ENCODE measurements around the gene NEURL1. TPM values are rescaled to one million over a fixed set of nuclear protein-coding genes. Genes with fewer than 3 reads are reported as not detected.
"Not testable (repeated sequence)": the region's sequence is repeated elsewhere in the genome, so short reads cannot be mapped to it uniquely, and the experiment has no call there.

NEURL1 gene
- total and polyA plus RNA-seq, 12 donors: 0.18 to 12.5 (median 2.3) TPM; not detected in 3

DNA sequence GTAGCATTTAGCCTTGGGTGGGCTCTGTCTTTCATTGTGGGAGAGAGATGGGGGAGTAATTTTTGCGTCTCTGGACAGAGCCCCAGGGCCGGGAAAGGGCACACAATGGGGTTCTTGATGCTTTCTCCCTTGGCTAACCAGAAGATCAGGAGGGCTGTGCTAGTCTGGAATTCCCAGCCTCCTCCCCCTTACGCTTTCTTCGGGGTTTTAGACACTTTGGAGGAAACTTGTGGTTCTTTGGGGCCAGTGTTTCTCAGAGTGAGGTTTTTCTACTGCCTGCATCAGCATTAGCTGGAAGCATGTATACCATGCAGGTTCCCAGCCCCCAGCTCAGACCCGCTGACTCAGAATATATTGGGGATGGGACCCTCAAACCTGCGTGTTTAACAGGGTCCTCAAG lies 7.0 kb downstream of the NEURL1 start:
- no peaks in the 10 kb centered on the region for H3K9me3 ChIP-seq (replicated peaks in 1 of 3)
- intact Hi-C loops (cut with DNase I): no loop called here
- H3K27ac ChIP-seq: no peak overlapping the region
- DNase-seq: no peak
- TF ChIP-seq, protein P1, sequence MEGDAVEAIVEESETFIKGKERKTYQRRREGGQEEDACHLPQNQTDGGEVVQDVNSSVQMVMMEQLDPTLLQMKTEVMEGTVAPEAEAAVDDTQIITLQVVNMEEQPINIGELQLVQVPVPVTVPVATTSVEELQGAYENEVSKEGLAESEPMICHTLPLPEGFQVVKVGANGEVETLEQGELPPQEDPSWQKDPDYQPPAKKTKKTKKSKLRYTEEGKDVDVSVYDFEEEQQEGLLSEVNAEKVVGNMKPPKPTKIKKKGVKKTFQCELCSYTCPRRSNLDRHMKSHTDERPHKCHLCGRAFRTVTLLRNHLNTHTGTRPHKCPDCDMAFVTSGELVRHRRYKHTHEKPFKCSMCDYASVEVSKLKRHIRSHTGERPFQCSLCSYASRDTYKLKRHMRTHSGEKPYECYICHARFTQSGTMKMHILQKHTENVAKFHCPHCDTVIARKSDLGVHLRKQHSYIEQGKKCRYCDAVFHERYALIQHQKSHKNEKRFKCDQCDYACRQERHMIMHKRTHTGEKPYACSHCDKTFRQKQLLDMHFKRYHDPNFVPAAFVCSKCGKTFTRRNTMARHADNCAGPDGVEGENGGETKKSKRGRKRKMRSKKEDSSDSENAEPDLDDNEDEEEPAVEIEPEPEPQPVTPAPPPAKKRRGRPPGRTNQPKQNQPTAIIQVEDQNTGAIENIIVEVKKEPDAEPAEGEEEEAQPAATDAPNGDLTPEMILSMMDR (IDR thresholded peaks at IDR 0.05): no peak
- TF ChIP-seq POLR2A (IDR thresholded peaks at IDR 0.05): no peak
- no peak overlapping the region for H3K4me3 ChIP-seq
- H3K36me3 ChIP-seq (replicated peaks in 1 of 2): no peaks in the 10 kb centered on the region
- WGBS, 4 donors: 65 to 73% (median 71%) methylated on average over 6 of the region's 6 CpGs
- H3K27me3 ChIP-seq: no peaks in the 10 kb centered on the region
- peaks cover 6 to 12% of the 10 kb centered on the region in 2 donors for H3K4me1 ChIP-seq (replicated peaks in 1 of 2)

DNA sequence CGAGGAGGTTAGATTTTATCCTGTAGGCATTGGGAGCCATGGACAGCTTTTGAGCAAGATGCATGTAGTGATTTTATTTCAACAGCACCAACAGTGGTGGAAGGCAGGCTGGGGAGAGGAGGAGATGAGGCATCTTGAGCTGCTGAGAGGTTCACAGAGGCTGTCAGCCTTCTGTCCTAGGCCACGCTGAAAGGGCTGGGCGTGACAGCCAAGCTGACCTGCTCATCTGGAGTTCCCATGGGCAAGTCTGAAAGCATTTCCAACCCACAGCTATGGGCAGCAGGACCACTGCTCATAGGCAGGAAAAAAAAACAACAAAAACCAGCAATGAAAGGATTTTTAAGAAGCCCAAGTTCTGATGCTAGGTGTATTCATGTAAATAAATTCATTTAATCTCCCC lies 7.7 kb downstream of the NEURL1 start:
- TF ChIP-seq, protein P1 (IDR thresholded peaks at IDR 0.05): no peak
- TF ChIP-seq POLR2A (IDR thresholded peaks at IDR 0.05): no peak
- intact Hi-C loops (cut with DNase I): no loop called here
- WGBS, 4 donors: 83 to 96% (median 86%) methylated on average over 3 of the region's 3 CpGs
- Histone ChIP-seq H3K36me3 (replicated peaks in 1 of 2) (no peaks in the 10 kb centered on the region), H3K9me3 (replicated peaks in 1 of 3) (no peaks in the 10 kb centered on the region), H3K27ac (no peak overlapping the region), H3K27me3 (no peaks in the 10 kb centered on the region), H3K4me1 (replicated peaks in 1 of 2) (peaks cover 6 to 12% of the 10 kb centered on the region in 2 donors), H3K4me3 (no peak overlapping the region)
- peak in 1 of 7 donors; percentile 7 for DNase-seq

DNA sequence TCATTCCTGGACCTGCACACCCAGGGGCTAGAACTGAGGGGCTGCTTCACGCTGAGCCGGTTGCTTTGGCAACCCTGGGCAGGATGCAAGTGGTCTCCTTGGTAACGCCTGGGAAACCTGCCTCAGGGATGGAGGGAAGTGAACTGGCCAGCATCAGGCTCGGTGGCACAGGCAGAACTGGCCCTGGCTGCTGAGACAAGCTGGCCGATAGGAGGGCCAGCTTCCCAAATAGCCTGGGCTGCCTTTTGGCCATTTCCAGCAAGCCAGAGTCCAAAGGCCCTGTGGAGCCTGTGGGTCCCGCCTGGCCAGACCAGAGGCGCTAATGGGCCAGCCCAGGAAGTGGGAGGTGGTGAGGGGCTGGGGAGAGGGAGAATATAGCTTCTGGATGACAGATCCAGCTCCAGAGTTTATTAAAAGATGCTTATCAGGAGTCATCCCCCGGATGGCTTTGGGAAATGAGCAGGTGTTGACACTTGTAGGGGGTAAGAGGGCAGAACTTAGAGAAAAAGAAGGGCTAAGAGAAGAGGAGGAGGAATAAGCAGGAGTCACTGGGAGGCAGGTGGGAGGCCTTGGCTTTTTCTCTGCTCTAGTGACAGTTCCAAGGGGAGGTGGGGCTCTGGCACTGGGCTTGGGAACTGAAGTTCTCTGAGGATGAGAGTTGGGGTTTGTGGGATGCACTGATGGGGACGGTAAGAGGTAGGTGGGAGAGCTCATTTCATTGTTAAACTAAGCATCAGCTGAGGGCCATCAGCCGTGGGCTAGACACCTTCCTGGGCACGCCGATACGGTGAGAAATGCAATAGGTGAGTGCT lies 9.6 kb downstream of the NEURL1 start:
- WGBS, 4 donors: 69 to 82% (median 79%) methylated on average over 11 to 13 of the region's 13 CpGs
- TF ChIP-seq POLR2A (IDR thresholded peaks at IDR 0.05): no peak
- TF ChIP-seq, protein P1 (IDR thresholded peaks at IDR 0.05): no peak
- peak overlapping the region in 1 of 5 donors; percentile 3 for H3K27ac ChIP-seq

DNA sequence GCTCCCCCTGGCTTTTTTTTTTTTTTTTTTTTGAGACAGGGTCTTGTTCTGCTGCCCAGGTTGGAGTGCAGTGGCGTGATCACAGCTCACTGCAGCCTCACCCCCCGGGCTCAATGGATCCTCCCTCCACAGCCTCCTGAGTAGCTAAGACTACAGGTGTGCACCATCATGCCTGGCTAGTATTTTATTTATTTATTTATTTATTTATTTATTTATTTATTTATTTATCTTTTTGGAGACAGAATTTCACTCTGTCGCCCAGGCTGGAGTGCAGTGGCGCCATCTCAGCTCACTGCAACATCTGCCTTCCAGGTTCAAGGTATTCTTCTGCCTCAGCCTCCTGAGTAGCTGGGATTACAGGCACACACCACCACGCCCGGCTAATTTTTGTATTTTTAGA lies 10.3 kb downstream of the NEURL1 start:
- H3K36me3 ChIP-seq (replicated peaks in 1 of 2); H3K27me3 ChIP-seq; intact Hi-C loops (cut with DNase I); H3K9me3 ChIP-seq (replicated peaks in 1 of 3); H3K27ac ChIP-seq; H3K4me3 ChIP-seq: not testable (repeated sequence)
- WGBS, 4 donors: 87 to 95% (median 93%) methylated on average over 6 of the region's 6 CpGs
- DNase-seq: peak in 1 of 7 donors; percentile 5
- peaks cover 6 to 12% of the 10 kb centered on the region in 2 donors for H3K4me1 ChIP-seq (replicated peaks in 1 of 2)

More for the DNA sequence above, 9.6 kb downstream of the NEURL1 start:
- Histone ChIP-seq H3K36me3 (replicated peaks in 1 of 2) (no peaks in the 10 kb centered on the region), H3K4me1 (replicated peaks in 1 of 2) (peaks cover 6 to 12% of the 10 kb centered on the region in 2 donors), H3K9me3 (replicated peaks in 1 of 3) (no peaks in the 10 kb centered on the region), H3K4me3 (no peak overlapping the region), H3K27me3 (no peaks in the 10 kb centered on the region)
- intact Hi-C loops (cut with DNase I): no loop called here
- peak in 2 of 7 donors; percentile 3 to 70 for DNase-seq
